ENCODE results near the gene SORCS1. TPM values are rescaled to one million over a fixed set of nuclear protein-coding genes. Genes with fewer than 3 reads are reported as not detected.

Gene SORCS1
- total RNA-seq, 4 donors from 2014 or later: 0.26 to 9.4 (median 3.8) TPM

- H3K9me3 ChIP-seq: no peaks in the 10 kb centered on the region
- no peak overlapping the region for H3K27ac ChIP-seq
- intact Hi-C loops (cut with DNase I; ENCODE audit: low total_unique reads): no loop called here
- H3K4me3 ChIP-seq: no peak overlapping the region
- H3K4me1 ChIP-seq: no peaks in the 10 kb centered on the region
- no peaks in the 10 kb centered on the region for H3K36me3 ChIP-seq
- TF ChIP-seq CTCF (IDR thresholded peaks at IDR 0.05): no peak
- no peak for TF ChIP-seq POLR2A (IDR thresholded peaks at IDR 0.05)
- no peak for DNase-seq
- no peaks in the 10 kb centered on the region for H3K27me3 ChIP-seq
Measured at GRCh38 chr10:106635947-106636346, 528.6 kb downstream of the SORCS1 start.

GRCh38 chr10:106631016-106631702 lies 533.3 kb downstream of the SORCS1 start:
- Histone ChIP-seq H3K9me3 (no peaks in the 10 kb centered on the region), H3K4me3 (no peak overlapping the region), H3K27me3 (no peaks in the 10 kb centered on the region), H3K27ac (no peak overlapping the region), H3K36me3 (no peaks in the 10 kb centered on the region), H3K4me1 (no peaks in the 10 kb centered on the region)
- no peak for DNase-seq
- no peak for TF ChIP-seq CTCF (IDR thresholded peaks at IDR 0.05)
- TF ChIP-seq POLR2A (IDR thresholded peaks at IDR 0.05): no peak
- intact Hi-C loops (cut with DNase I; ENCODE audit: low total_unique reads): no loop called here

- Histone ChIP-seq H3K27ac (no peak overlapping the region), H3K27me3 (no peaks in the 10 kb centered on the region), H3K9me3 (no peaks in the 10 kb centered on the region), H3K4me1 (no peaks in the 10 kb centered on the region), H3K36me3 (no peaks in the 10 kb centered on the region), H3K4me3 (no peak overlapping the region)
- no peak for DNase-seq
- TF ChIP-seq POLR2A (IDR thresholded peaks at IDR 0.05) (no peak), CTCF (IDR thresholded peaks at IDR 0.05) (no peak)
- intact Hi-C loops (cut with DNase I; ENCODE audit: low total_unique reads): no loop called here
Measured at GRCh38 chr10:106626371-106626770, 538.1 kb downstream of the SORCS1 start.

- H3K9me3 ChIP-seq: no peaks in the 10 kb centered on the region
- H3K36me3 ChIP-seq: no peaks in the 10 kb centered on the region
- H3K4me1 ChIP-seq: no peaks in the 10 kb centered on the region
- intact Hi-C loops (cut with DNase I; ENCODE audit: low total_unique reads): no loop called here
- no peak overlapping the region for H3K27ac ChIP-seq
- H3K4me3 ChIP-seq: no peak overlapping the region
- H3K27me3 ChIP-seq: no peaks in the 10 kb centered on the region
- TF ChIP-seq CTCF (IDR thresholded peaks at IDR 0.05) (no peak), POLR2A (IDR thresholded peaks at IDR 0.05) (no peak)
- DNase-seq: no peak
Measured at GRCh38 chr10:106625751-106626150, 538.8 kb downstream of the SORCS1 start.

GRCh38 chr10:106619346-106619745 lies 545.2 kb downstream of the SORCS1 start:
- Histone ChIP-seq H3K4me1 (no peaks in the 10 kb centered on the region), H3K9me3 (no peaks in the 10 kb centered on the region), H3K36me3 (no peaks in the 10 kb centered on the region), H3K27ac (no peak overlapping the region), H3K4me3 (no peak overlapping the region), H3K27me3 (no peaks in the 10 kb centered on the region)
- intact Hi-C loops (cut with DNase I; ENCODE audit: low total_unique reads): no loop called here
- DNase-seq: no peak
- TF ChIP-seq POLR2A (IDR thresholded peaks at IDR 0.05): no peak

GRCh38 chr10:106618646-106619045 lies 545.9 kb downstream of the SORCS1 start:
- Histone ChIP-seq H3K4me3 (no peak overlapping the region), H3K9me3 (no peaks in the 10 kb centered on the region), H3K27me3 (no peaks in the 10 kb centered on the region), H3K4me1 (no peaks in the 10 kb centered on the region), H3K27ac (no peak overlapping the region), H3K36me3 (no peaks in the 10 kb centered on the region)
- intact Hi-C loops (cut with DNase I; ENCODE audit: low total_unique reads): no loop called here
- no peak for DNase-seq
- TF ChIP-seq POLR2A (IDR thresholded peaks at IDR 0.05): no peak
- TF ChIP-seq CTCF (IDR thresholded peaks at IDR 0.05): no peak
